ENCODE data around the gene KRTAP9-8.
"Not testable (repeated sequence)": the region's sequence is repeated elsewhere in the genome, so short reads cannot be mapped to it uniquely, and the experiment has no call there.

Gene KRTAP9-8, protein sequence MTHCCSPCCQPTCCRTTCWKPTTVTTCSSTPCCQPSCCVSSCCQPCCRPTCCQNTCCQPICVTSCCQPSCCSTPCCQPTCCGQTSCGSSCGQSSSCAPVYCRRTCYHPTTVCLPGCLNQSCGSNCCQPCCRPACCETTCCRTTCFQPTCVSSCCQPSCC

GRCh38 chr17:41237949-41238437, at the start of gene KRTAP9-8:
TSS of gene KRTAP9-8 (plus strand) at chr17:41237999. CDS start at chr17:41238052, 53 bp downstream.
- intact Hi-C loops (cut with DNase I); DNase-seq: not testable (repeated sequence)

GRCh38 chr17:41189837-41190318, 47.9 kb upstream of the KRTAP9-8 start, which contains the start of gene KRTAP9-1:
TSS of gene KRTAP9-1 (plus strand) at chr17:41189887. CDS start at chr17:41189887, 0 bp downstream.
- intact Hi-C loops (cut with DNase I); DNase-seq: not testable (repeated sequence)

GRCh38 chr17:41190328-41190727, 47.5 kb upstream of the KRTAP9-8 start:
- intact Hi-C loops (cut with DNase I), result no loop called here
- DNase-seq, result no peak

DNA sequence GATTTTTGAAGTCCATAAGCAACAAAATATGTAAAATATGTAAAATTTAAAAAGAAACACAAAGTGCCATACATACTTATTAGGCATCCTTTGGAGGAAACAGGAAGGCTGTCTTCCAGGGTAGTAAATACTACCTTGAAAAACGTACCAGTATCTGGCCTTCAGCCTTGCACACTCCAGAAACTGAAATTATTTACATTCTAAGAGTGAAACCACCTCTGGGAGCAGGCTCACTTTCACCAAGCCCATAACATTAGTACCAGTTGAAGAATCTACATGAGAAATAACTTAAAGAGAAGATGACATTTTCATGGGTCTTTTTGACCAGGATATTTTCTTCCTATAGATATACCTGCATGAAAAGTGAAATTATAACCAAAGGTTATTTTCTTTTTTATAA, 41.7 kb upstream of the KRTAP9-8 start:
- intact Hi-C loops (cut with DNase I), result no loop called here
- DNase-seq, result no peak

DNA sequence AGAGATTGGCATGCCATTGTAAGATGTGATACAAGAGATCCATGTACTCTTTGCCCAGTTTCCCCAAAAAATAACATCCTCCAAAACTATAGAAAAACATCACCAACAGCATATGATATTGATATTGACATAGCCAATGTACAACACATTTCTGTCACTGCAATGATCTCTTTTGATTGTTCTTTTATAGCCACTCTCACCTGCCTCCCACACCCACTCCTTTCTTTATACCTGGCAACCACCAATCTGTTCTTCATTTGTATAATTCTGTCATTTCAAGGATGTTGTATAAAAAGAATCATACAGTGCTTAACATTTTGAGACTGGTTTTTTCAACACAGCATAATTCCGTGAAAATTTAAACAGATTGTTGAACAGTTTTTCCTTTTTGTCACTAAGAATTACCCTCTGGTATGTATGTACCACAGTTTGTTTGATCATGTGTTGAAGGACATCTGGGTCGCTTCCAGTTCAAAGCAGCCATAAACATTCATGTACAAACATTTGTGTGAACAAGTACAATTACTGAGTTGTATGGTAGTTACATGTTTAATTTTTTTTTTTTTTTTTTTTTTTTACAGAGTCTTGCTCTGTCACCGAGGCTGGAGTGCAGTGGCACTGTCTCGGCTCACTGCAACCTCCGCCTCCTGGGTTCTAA, 38.2 kb upstream of the KRTAP9-8 start:
- intact Hi-C loops (cut with DNase I), result no loop called here
- DNase-seq, result no peak

- DNase-seq, result no peak
- intact Hi-C loops (cut with DNase I), result no loop called here
Measured at GRCh38 chr17:41211845-41212466, 25.8 kb upstream of the KRTAP9-8 start.

DNA sequence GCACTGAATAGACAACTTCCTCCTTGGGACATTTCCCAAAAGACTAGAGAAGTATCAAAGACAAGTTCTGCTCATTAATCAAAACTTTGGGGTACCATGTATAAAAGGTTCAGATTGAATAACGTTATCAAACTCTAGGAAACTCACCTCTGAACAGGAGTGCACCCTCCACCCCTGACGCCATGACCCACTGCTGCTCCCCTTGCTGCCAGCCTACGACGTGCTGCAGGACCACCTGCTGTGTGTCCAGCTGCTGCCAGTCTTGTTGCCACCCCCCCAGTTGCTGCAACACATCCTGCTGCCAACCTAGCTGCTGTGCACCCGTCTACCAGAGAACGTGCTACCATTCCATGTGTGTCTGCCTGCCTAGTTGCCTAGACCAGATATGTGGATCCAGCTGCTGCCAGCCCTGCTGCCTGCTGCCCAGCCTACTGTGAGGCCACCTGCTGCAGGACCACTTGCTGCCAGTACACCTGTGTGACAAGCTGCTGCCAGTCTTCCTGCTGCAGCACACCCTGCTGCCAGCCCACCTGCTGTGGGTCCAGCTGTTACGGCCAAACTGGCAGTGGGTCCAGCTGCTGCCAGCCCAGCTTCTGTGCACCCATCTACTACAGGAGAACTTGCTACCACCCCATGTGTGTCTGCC, 25.2 kb upstream of the KRTAP9-8 start:
- DNase-seq, result no peak
- intact Hi-C loops (cut with DNase I), result no loop called here

DNA sequence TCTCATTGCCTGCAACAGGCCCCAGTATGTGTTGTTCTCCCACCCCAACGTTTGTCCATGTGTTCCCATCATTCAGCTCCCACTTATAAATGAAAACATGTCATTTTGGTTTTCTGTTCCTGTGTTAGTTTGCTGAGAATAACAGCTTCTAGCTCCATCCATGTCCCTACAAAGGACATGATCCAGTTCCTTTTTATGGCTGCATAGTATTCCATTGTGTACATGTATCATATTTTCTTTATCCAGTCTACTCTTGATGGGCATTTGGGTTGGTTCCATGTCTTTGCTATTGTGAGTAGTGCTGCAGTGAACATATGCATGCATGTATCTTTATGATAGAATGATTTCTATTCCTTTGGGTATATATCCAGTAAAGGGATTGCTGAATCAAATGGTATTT, 22.1 kb upstream of the KRTAP9-8 start:
- intact Hi-C loops (cut with DNase I), result no loop called here
- no peak for DNase-seq

DNA sequence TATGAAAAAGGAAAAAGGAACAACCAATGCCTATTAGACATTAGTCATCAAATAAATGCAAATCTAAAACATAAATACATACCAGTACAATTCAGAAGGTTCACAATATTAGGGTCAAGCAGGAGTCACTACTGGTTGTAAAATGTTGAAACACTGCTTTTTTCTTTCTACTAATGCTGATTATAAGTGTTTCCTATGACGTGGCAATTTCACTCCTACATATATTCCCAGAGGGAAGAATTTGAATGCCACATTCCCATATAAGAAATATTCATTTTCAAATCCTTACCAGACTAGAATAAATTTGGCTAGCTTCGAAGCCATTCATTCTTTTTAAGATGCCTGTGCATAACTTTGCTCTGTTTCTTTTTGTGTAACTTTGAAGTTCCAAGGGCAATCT, 14.0 kb upstream of the KRTAP9-8 start:
- intact Hi-C loops (cut with DNase I), result no loop called here
- DNase-seq, result no peak

GRCh38 chr17:41226051-41226450, 11.7 kb upstream of the KRTAP9-8 start:
- DNase-seq, result no peak
- intact Hi-C loops (cut with DNase I), result no loop called here

DNA sequence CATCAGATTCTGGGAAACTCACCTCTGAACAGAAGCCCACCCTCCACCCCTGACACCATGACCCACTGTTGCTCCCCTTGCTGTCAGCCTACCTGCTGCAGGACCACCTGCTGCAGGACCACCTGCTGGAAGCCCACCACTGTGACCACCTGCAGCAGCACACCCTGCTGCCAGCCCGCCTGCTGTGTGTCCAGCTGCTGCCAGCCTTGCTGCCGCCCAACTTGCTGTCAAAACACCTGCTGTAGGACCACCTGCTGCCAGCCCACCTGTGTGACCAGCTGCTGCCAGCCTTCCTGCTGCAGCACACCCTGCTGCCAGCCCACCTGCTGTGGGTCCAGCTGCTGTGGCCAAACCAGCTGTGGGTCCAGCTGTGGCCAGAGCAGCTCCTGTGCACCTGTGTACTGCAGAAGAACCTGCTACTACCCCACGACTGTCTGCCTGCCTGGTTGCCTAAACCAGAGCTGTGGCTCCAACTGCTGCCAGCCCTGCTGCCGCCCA, 11.2 kb upstream of the KRTAP9-8 start, which contains the start of gene KRTAP9-2:
Gene KRTAP9-2, plus strand, starts transcription at position 51 of the 498 bp plus-strand sequence. Its CDS starts 7 bp downstream, at position 58.
- intact Hi-C loops (cut with DNase I); DNase-seq: not testable (repeated sequence)

GRCh38 chr17:41230094-41230493, 7.7 kb upstream of the KRTAP9-8 start:
- intact Hi-C loops (cut with DNase I), result no loop called here
- no peak for DNase-seq

- DNase-seq, result peak in 19 of 42 donors; percentile 7 to 64 (median 30)
- intact Hi-C loops (cut with DNase I), result no loop called here
Measured at GRCh38 chr17:41231731-41232130, 6.1 kb upstream of the KRTAP9-8 start.

- DNase-seq; intact Hi-C loops (cut with DNase I): not testable (repeated sequence)
Measured at GRCh38 chr17:41232399-41233105, 5.2 kb upstream of the KRTAP9-8 start, which contains the start of gene KRTAP9-3. TSS of gene KRTAP9-3 (plus strand) at chr17:41232449. CDS start at chr17:41232502, 53 bp downstream.

GRCh38 chr17:41237116-41237515, 683 bp upstream of the KRTAP9-8 start:
- DNase-seq; intact Hi-C loops (cut with DNase I): not testable (repeated sequence)

GRCh38 chr17:41246995-41247787, 9.4 kb downstream of the KRTAP9-8 start:
- intact Hi-C loops (cut with DNase I); DNase-seq: not testable (repeated sequence)

GRCh38 chr17:41249637-41250240, 11.9 kb downstream of the KRTAP9-8 start, which contains the start of gene KRTAP9-4:
TSS of gene KRTAP9-4 (plus strand) at chr17:41249687. CDS start at chr17:41249721, 34 bp downstream.
- DNase-seq; intact Hi-C loops (cut with DNase I): not testable (repeated sequence)
